GM23248 (cell line): ENCODE results near the gene MYL4. TPM values are rescaled to one million over a fixed set of nuclear protein-coding genes. Genes with fewer than 3 reads are reported as not detected.
"Not testable (repeated sequence)": the region's sequence is repeated elsewhere in the genome, so short reads cannot be mapped to it uniquely, and the experiment has no call there.

Experiments
- DNase-seq: peaks from one replicate; pipeline ENCODE4 v3.0.0-alpha.2; 2015
- H2AFZ ChIP-seq: fragments of 200-600 bp; sonication (generic); 2 replicates; pipeline ENCODE4 v1.6.1; 2016; ENCODE audit warnings: antibody characterized with exemption
- H3F3A ChIP-seq: fragments of 200-600 bp; sonication (generic); 2 replicates; pipeline ENCODE4 v1.6.1; 2016; ENCODE audit warnings: mild to moderate bottlenecking, antibody characterized with exemption, mixed run types; ENCODE audit not compliant: insufficient read depth
- H3K27ac ChIP-seq: fragments of 200-600 bp; sonication (generic); 2 replicates; pipeline ENCODE4 v1.5.1; 2016; ENCODE audit warnings: mild to moderate bottlenecking
- H3K27me3 ChIP-seq: fragments of 200-600 bp; sonication (generic); replicated peaks from 2 replicates; pipeline ENCODE4 v1.6.1; 2016; ENCODE audit warnings: mild to moderate bottlenecking; ENCODE audit not compliant: insufficient read depth
- H3K36me3 ChIP-seq: fragments of 200-600 bp; sonication (generic); 2 replicates; pipeline ENCODE4 v1.6.1; 2016; ENCODE audit warnings: low read depth, mild to moderate bottlenecking
- H3K4me1 ChIP-seq: fragments of 200-600 bp; sonication (generic); 2 replicates; pipeline ENCODE4 v1.6.1; 2016; ENCODE audit warnings: mild to moderate bottlenecking; ENCODE audit not compliant: insufficient read depth
- H3K4me2 ChIP-seq: fragments of 200-600 bp; sonication (generic); one replicate; pipeline ENCODE4 v1.6.1; 2016; ENCODE audit warnings: mild to moderate bottlenecking; ENCODE audit not compliant: unreplicated experiment
- H3K4me3 ChIP-seq: fragments of 200-600 bp; sonication (generic); 2 replicates; pipeline ENCODE4 v1.5.1; 2016; ENCODE audit warnings: mild to moderate bottlenecking
- H3K79me2 ChIP-seq: fragments of 200-600 bp; sonication (generic); 2 replicates; pipeline ENCODE4 v1.6.1; 2016; ENCODE audit warnings: mild to moderate bottlenecking; ENCODE audit not compliant: insufficient read depth
- H3K9ac ChIP-seq: fragments of 200-600 bp; sonication (generic); 2 replicates; pipeline ENCODE4 v1.6.1; 2016; ENCODE audit warnings: mild to moderate bottlenecking
- H3K9me2 ChIP-seq: fragments of 200-600 bp; sonication (generic); 2 replicates; pipeline ENCODE4 v1.6.1; 2016; ENCODE audit warnings: mixed run types, mild to moderate bottlenecking, moderate library complexity; ENCODE audit not compliant: insufficient read depth
- H3K9me3 ChIP-seq: fragments of 200-600 bp; sonication (generic); one replicate; pipeline ENCODE4 v1.6.1; 2017; ENCODE audit warnings: low read depth
- H4K20me1 ChIP-seq: fragments of 200-600 bp; sonication (generic); 2 replicates; pipeline ENCODE4 v1.6.0; 2016; ENCODE audit not compliant: insufficient read depth
- EZH2 ChIP-seq: fragments of 200-600 bp; sonication (generic); IDR thresholded peaks from 2 replicates; pipeline ENCODE4 v1.6.1; 2018; ENCODE audit warnings: antibody characterized with exemption, mild to moderate bottlenecking; ENCODE audit not compliant: insufficient read depth, poor library complexity, severe bottlenecking
- EZH2phosphoT487 ChIP-seq: fragments of 200-600 bp; sonication (generic); IDR thresholded peaks from 2 replicates; pipeline ENCODE4 v1.6.1; 2018; ENCODE audit warnings: antibody characterized with exemption, moderate library complexity, mild to moderate bottlenecking, low read depth; ENCODE audit not compliant: insufficient read depth
- WGBS, 2 experiments: methylation state at CpG; one replicate each; pipeline ENCODE4 v1.1.6; 2015 to 2017; ENCODE audit warnings: low lambda C conversion rate in 2 of 2, low coverage in 1 of 2; ENCODE audit errors: missing lambda C conversion rate in 2 of 2; 5-methylcytosine and 5-hydroxymethylcytosine counted together
- in situ Hi-C: fragments of 300-500 bp; cut with MboI; formaldehyde crosslinking; loops from 2 replicates; pipeline ENCODE4 v1.15.0; 2020
- polyA plus RNA-seq: library from polyadenylated mRNA; unstranded; fragments of >200 nt; fragmentation: Nextera tagmentation; extraction: Ambion mirVana; gene quantifications from 2 replicates; pipeline ENCODE4 v1.2.1, GENCODE V29; 2016
- total RNA-seq: library from RNA; depleted of rRNA; stranded (reverse); fragments of >200 nt; shearing (Covaris generic); gene quantifications from 2 replicates; pipeline ENCODE4 v1.2.3, GENCODE V29; 2014

MYL4 gene
- total and polyA plus RNA-seq, 2 experiments from 2014 or later, result not detected

GRCh38 chr17:47170710-47171109, 38.4 kb upstream of the MYL4 start:
- Histone ChIP-seq H3K4me3 (no peak overlapping the region), H3K27me3 (no peaks in the 10 kb centered on the region), H2AFZ (no peak overlapping the region), H3K9me2 (no peaks in the 10 kb centered on the region), H3K27ac (no peak overlapping the region), H3K9ac (no peak overlapping the region), H3K79me2 (peaks cover 100% of the 10 kb centered on the region), H3K4me1 (0 out of 2 replicates have a peak, but pooled peaks cover 5% of the 10 kb centered on the region), H4K20me1 (no peaks in the 10 kb centered on the region; the same call in 1 of the 2 replicates), H3K9me3 (no peaks in the 10 kb centered on the region), H3K36me3 (peaks cover 44% of the 10 kb centered on the region), H3F3A (peaks cover 10% of the 10 kb centered on the region; the same call in 1 of the 2 replicates), H3K4me2 (no peak overlapping the region)
- 69 to 72% methylated on average over 4 of the region's 4 CpGs for WGBS, 2 experiments
- DNase-seq, result no peak
- TF ChIP-seq EZH2, result no peak
- TF ChIP-seq EZH2phosphoT487, result no peak
- in situ Hi-C loops, result no loop called here

GRCh38 chr17:47172696-47173565, 36.2 kb upstream of the MYL4 start:
- no peak for TF ChIP-seq EZH2phosphoT487
- Histone ChIP-seq H3K4me2 (no peak overlapping the region), H2AFZ (no peak overlapping the region), H3K9ac (no peak overlapping the region), H3F3A (peaks cover 6% of the 10 kb centered on the region; the same call in 1 of the 2 replicates), H3K4me1 (0 out of 2 replicates have a peak, but pooled peaks cover 5% of the 10 kb centered on the region), H3K36me3 (peaks cover 38% of the 10 kb centered on the region), H3K9me3 (no peaks in the 10 kb centered on the region), H4K20me1 (peaks cover 12% of the 10 kb centered on the region; the same call in 1 of the 2 replicates), H3K27me3 (no peaks in the 10 kb centered on the region), H3K79me2 (peaks cover 100% of the 10 kb centered on the region), H3K27ac (0 out of 2 replicates have a peak overlapping the region, but pooled peaks have one; percentile 2), H3K9me2 (no peaks in the 10 kb centered on the region), H3K4me3 (no peak overlapping the region)
- in situ Hi-C loops, result no loop called here
- WGBS, 2 experiments, result 73 to 78% methylated on average over 2 of the region's 2 CpGs
- peak; percentile 5 for DNase-seq

GRCh38 chr17:47174823-47175222, 34.3 kb upstream of the MYL4 start:
- H3K4me1 ChIP-seq, H3K27me3 ChIP-seq, H3K9me2 ChIP-seq, H3K27ac ChIP-seq, H3K4me2 ChIP-seq, H3K9me3 ChIP-seq, H2AFZ ChIP-seq, H3F3A ChIP-seq, H3K4me3 ChIP-seq, DNase-seq, H3K9ac ChIP-seq, in situ Hi-C loops: not testable (repeated sequence)
- Histone ChIP-seq H4K20me1 (peaks cover 17% of the 10 kb centered on the region; the same call in 1 of the 2 replicates), H3K79me2 (peaks cover 100% of the 10 kb centered on the region), H3K36me3 (peaks cover 44% of the 10 kb centered on the region)
- WGBS, 2 experiments, result 86 to 89% methylated on average over 8 of the region's 8 CpGs

DNA sequence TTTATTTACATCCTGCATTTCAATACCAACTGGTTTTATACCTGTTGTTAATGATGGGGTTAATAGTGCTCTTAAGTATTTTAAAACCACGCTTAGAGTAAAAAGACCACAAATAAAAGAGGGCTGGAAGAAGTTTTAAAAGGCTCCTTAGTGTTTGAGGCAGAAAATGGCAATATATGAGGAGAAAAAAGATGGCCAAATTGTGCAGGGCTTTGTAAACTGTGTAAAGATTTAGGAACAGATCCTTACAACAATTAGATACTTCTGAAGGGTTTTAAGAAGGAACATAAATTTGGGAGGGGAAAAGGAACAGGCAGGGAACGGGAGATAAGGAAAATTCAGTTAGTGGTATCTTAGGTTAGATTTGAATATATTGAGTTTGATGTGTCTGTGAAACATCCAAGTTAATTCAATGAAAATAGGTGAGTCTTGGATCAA, 32.7 kb upstream of the MYL4 start:
- H3K27ac ChIP-seq, result no peak overlapping the region
- 99 to 100% methylated on average over 2 of the region's 2 CpGs for WGBS, 2 experiments
- H3K9me2 ChIP-seq, result no peaks in the 10 kb centered on the region
- DNase-seq, result no peak
- no peaks in the 10 kb centered on the region for H3K27me3 ChIP-seq
- no peak overlapping the region for H3K4me3 ChIP-seq
- no peaks in the 10 kb centered on the region for H3K9me3 ChIP-seq
- peaks cover 6% of the 10 kb centered on the region; the same call in 1 of the 2 replicates for H3F3A ChIP-seq
- H2AFZ ChIP-seq, result no peak overlapping the region
- H4K20me1 ChIP-seq, result peaks cover 21% of the 10 kb centered on the region; the same call in 1 of the 2 replicates
- H3K79me2 ChIP-seq, result peaks cover 100% of the 10 kb centered on the region
- no peak overlapping the region for H3K4me2 ChIP-seq
- TF ChIP-seq EZH2phosphoT487 (no peak), EZH2 (no peak)
- in situ Hi-C loops, result no loop called here
- no peak overlapping the region for H3K9ac ChIP-seq
- 0 out of 2 replicates have a peak, but pooled peaks cover 5% of the 10 kb centered on the region for H3K4me1 ChIP-seq
- H3K36me3 ChIP-seq, result peaks cover 44% of the 10 kb centered on the region
